Cardiac muscle cell (in vitro differentiated cells and primary cell): ENCODE results near the gene HMX2. TPM values are rescaled to one million over a fixed set of nuclear protein-coding genes. Genes with fewer than 3 reads are reported as not detected.

ENCODE experiments used
- DNase-seq, 2 donors: peaks; one replicate each; pipeline versions ENCODE4 v3.0.0 to v3.0.0-alpha.2; 2010 to 2017; ENCODE audit warnings: low read depth in 1 of 2, low spot score in 1 of 2
- H3K27ac ChIP-seq: fragments of 200-600 bp; sonication (generic); 2 replicates; pipeline ENCODE4 v1.5.1; 2016
- H3K27me3 ChIP-seq: fragments of 200-600 bp; sonication (generic); 2 replicates; pipeline ENCODE4 v1.6.0; 2016; ENCODE audit warnings: control low read depth
- H3K36me3 ChIP-seq: fragments of 200-600 bp; sonication (generic); 2 replicates; pipeline ENCODE4 v1.5.1; 2016; ENCODE audit warnings: control low read depth
- H3K4me1 ChIP-seq: fragments of 200-600 bp; sonication (generic); 2 replicates; pipeline ENCODE4 v1.8.1; 2017; ENCODE audit warnings: low read depth, mild to moderate bottlenecking, mixed run types
- H3K4me3 ChIP-seq: fragments of 200-600 bp; sonication (generic); 2 replicates; pipeline ENCODE4 v1.5.1; 2016; ENCODE audit warnings: mild to moderate bottlenecking
- H3K9me3 ChIP-seq: fragments of 200-600 bp; sonication (generic); 2 replicates; pipeline ENCODE4 v1.5.1; 2017; ENCODE audit warnings: low read depth, mild to moderate bottlenecking, control low read depth
- polyA plus RNA-seq: library from polyadenylated mRNA; unstranded; fragments of >200 nt; fragmentation: Nextera tagmentation; extraction: Ambion mirVana; gene quantifications from 2 replicates; pipeline ENCODE4 v1.2.1, GENCODE V29; 2016
- total RNA-seq: library from RNA; depleted of rRNA; stranded (reverse); fragments of >200 nt; gene quantifications from 2 replicates; pipeline ENCODE4 v1.2.3, GENCODE V29; 2016
- TF ChIP-seq, protein P1 (sequence below): IDR thresholded peaks from 2 replicates; pipeline ENCODE4 v1.5.1; 2012; ENCODE audit warnings: low read depth, mild to moderate bottlenecking, low read length

The HMX2 gene
- total and polyA plus RNA-seq, 2 experiments from 2014 or later, result not detected

DNA sequence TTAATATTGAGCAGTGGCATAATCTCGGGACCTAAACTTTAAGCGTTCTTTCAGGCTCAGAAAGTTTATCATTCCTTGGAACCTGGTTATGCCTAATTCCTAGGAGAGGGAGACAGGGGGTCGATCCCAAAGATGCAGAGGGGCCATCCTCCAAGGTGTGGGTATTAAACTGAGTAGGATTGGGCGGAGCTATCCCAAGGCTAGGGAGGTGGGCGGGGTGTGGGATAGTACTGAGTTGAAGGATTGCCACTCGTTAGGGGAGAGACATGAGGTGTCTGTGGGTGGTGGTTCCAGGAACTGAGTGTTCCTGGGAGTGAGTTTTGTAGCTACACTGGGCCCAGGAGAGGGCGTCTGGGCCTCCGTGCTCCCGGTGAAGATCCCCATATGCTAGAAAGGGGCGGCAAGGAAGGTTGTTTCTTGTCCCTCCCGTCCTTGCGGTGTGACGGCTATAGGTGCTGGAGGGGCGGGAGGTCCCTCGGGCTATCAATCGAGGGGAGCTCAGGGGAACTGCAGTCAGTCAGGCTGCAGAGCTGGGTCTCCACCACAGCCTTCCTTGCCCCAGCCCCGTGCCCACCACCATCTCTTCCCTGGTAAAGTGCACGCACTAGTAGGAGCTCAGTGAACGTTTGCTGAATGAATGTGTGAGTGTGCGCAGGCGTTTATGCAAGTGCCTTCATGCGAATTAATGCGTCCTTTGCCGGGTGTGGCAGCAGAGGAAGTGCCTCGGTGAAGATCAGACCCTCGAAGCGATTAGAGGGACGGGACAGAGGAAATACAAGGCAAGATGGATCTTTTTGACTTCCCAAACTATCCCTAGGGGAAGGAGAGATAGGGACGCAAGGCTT lies 3.0 kb upstream of the HMX2 start:
- Histone ChIP-seq H3K27me3 (peaks cover 100% of the 10 kb centered on the region), H3K9me3 (no peaks in the 10 kb centered on the region), H3K27ac (no peak overlapping the region), H3K4me1 (peaks cover 4% of the 10 kb centered on the region), H3K4me3 (no peak overlapping the region), H3K36me3 (no peaks in the 10 kb centered on the region)
- DNase-seq, result no peak
- TF ChIP-seq, protein P1, sequence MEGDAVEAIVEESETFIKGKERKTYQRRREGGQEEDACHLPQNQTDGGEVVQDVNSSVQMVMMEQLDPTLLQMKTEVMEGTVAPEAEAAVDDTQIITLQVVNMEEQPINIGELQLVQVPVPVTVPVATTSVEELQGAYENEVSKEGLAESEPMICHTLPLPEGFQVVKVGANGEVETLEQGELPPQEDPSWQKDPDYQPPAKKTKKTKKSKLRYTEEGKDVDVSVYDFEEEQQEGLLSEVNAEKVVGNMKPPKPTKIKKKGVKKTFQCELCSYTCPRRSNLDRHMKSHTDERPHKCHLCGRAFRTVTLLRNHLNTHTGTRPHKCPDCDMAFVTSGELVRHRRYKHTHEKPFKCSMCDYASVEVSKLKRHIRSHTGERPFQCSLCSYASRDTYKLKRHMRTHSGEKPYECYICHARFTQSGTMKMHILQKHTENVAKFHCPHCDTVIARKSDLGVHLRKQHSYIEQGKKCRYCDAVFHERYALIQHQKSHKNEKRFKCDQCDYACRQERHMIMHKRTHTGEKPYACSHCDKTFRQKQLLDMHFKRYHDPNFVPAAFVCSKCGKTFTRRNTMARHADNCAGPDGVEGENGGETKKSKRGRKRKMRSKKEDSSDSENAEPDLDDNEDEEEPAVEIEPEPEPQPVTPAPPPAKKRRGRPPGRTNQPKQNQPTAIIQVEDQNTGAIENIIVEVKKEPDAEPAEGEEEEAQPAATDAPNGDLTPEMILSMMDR, result peak; percentile 12

GRCh38 chr10:123145542-123146012 lies 2.4 kb upstream of the HMX2 start:
- DNase-seq, result no peak
- Histone ChIP-seq H3K9me3 (no peaks in the 10 kb centered on the region), H3K4me3 (no peak overlapping the region), H3K27ac (no peak overlapping the region), H3K4me1 (peaks cover 4% of the 10 kb centered on the region), H3K27me3 (peaks cover 100% of the 10 kb centered on the region), H3K36me3 (no peaks in the 10 kb centered on the region)
- TF ChIP-seq, protein P1, result no peak

- Histone ChIP-seq H3K27ac (no peak overlapping the region), H3K4me1 (peaks cover 11% of the 10 kb centered on the region), H3K9me3 (no peaks in the 10 kb centered on the region), H3K4me3 (no peak overlapping the region), H3K36me3 (no peaks in the 10 kb centered on the region), H3K27me3 (peaks cover 100% of the 10 kb centered on the region)
- no peak for DNase-seq
- TF ChIP-seq, protein P1, result no peak
Observed at GRCh38 chr10:123146013-123146893, 1.7 kb upstream of the HMX2 start.

- Histone ChIP-seq H3K9me3 (no peaks in the 10 kb centered on the region), H3K36me3 (no peaks in the 10 kb centered on the region), H3K27ac (no peak overlapping the region), H3K4me3 (no peak overlapping the region), H3K27me3 (peaks cover 100% of the 10 kb centered on the region), H3K4me1 (peaks cover 12% of the 10 kb centered on the region)
- TF ChIP-seq, protein P1, result no peak
- DNase-seq, result no peak
Observed at GRCh38 chr10:123146894-123147634, 872 bp upstream of the HMX2 start.

DNA sequence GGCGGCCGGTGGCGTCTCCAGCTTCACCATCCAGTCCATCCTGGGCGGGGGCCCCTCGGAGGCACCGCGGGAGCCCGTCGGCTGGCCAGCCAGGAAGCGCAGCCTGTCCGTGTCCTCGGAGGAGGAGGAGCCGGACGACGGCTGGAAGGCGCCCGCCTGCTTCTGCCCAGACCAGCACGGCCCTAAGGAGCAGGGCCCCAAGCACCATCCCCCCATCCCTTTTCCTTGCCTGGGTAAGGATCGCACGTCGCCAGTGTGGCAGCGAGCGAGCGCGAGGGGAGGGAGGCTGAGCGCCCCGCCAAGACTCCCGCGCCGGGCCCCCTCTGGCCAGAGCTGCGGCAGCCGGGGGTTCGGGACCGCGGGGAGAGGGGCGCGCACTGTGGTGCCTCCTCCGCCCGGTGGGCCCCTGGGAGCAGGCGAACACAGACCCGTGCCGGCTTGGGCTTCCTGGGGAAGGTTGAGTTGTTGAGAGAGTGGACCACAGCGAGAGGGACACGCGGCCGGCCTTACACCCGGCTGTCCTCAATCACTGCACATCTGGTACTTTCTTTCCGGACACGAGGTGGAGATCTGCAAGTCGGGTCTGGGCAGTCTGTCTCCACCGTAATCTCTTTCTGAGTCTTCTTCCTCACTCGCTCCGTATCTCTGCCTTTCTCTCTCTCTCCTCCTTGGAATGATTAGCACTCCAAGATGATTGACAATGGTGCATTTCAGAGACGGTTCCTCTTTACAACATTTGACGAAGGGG lies 652 bp downstream of the HMX2 start:
- Histone ChIP-seq H3K9me3 (no peaks in the 10 kb centered on the region), H3K27ac (no peak overlapping the region), H3K36me3 (no peaks in the 10 kb centered on the region), H3K4me1 (peaks cover 12% of the 10 kb centered on the region), H3K4me3 (peak overlapping the region; percentile 11), H3K27me3 (peaks cover 100% of the 10 kb centered on the region)
- no peak for DNase-seq
- TF ChIP-seq, protein P1, result no peak
